ENCODE results near the gene ATG101. TPM values are rescaled to one million over a fixed set of nuclear protein-coding genes. Genes with fewer than 3 reads are reported as not detected.
A peak's percentile ranks its signal among the peaks of the same experiment; 100 is the strongest.

Gene ATG101
- total and polyA plus RNA-seq, 8 donors: 13.6 to 31.7 (median 19.9) TPM

GRCh38 chr12:52090291-52090690 lies 20.5 kb downstream of the ATG101 start:
- no peak overlapping the region for H3K4me3 ChIP-seq
- H3K27ac ChIP-seq: no peak overlapping the region
- intact Hi-C loops (cut with DNase I): no loop called here
- TF ChIP-seq CTCF (IDR thresholded peaks at IDR 0.05): no peak
- H3K9me3 ChIP-seq: no peaks in the 10 kb centered on the region
- H3K36me3 ChIP-seq: no peaks in the 10 kb centered on the region
- WGBS, 2 donors: 78 to 83% methylated on average over 10 of the region's 10 CpGs
- DNase-seq (no peak), FAIRE-seq (no peak), ATAC-seq (no peak)
- peaks cover 0 to 13% (median 4%) of the 10 kb centered on the region in 3 donors for H3K4me1 ChIP-seq
- no peaks in the 10 kb centered on the region for H3K27me3 ChIP-seq

- FAIRE-seq: no peak
- H3K9me3 ChIP-seq: no peaks in the 10 kb centered on the region
- H3K4me3 ChIP-seq: no peak overlapping the region
- DNase-seq: no peak
- TF ChIP-seq CTCF (IDR thresholded peaks at IDR 0.05): no peak
- no peak for ATAC-seq
- H3K36me3 ChIP-seq: no peaks in the 10 kb centered on the region
- intact Hi-C loops (cut with DNase I): no loop called here
- H3K27me3 ChIP-seq: no peaks in the 10 kb centered on the region
- H3K27ac ChIP-seq: no peak overlapping the region
- H3K4me1 ChIP-seq: peaks cover 0 to 13% (median 4%) of the 10 kb centered on the region in 3 donors
- WGBS, 2 donors: 28 to 30% methylated on average over 3 of the region's 3 CpGs
These were observed 21.3 kb downstream of the ATG101 start for GRCh38 chr12:52091061-52091460.

GRCh38 chr12:52091869-52092268 lies 22.1 kb downstream of the ATG101 start:
- H3K4me1 ChIP-seq: peaks cover 0 to 13% (median 4%) of the 10 kb centered on the region in 3 donors
- H3K27ac ChIP-seq: no peak overlapping the region
- intact Hi-C loops (cut with DNase I): no loop called here
- no peaks in the 10 kb centered on the region for H3K36me3 ChIP-seq
- no peak for ATAC-seq
- no peak overlapping the region for H3K4me3 ChIP-seq
- no peak for TF ChIP-seq CTCF (IDR thresholded peaks at IDR 0.05)
- H3K9me3 ChIP-seq: no peaks in the 10 kb centered on the region
- WGBS, 2 donors: 51 to 59% methylated on average over 8 of the region's 8 CpGs
- H3K27me3 ChIP-seq: no peaks in the 10 kb centered on the region
- DNase-seq: no peak
- no peak for FAIRE-seq

- peak; percentile 85 to 95 (median 92) for ATAC-seq
These were observed 23.6 kb downstream of the ATG101 start for GRCh38 chr12:52093346-52093745.

More at GRCh38 chr12:52093346-52093745, 23.6 kb downstream of the ATG101 start:
- H3K36me3 ChIP-seq: no peaks in the 10 kb centered on the region
- H3K9me3 ChIP-seq: no peaks in the 10 kb centered on the region
- DNase-seq (peak; percentile 46 to 75 (median 58)), FAIRE-seq (no peak)
- no peak for TF ChIP-seq CTCF (IDR thresholded peaks at IDR 0.05)
- intact Hi-C loops (cut with DNase I): no loop called here
- WGBS, 2 donors: 11 to 15% methylated on average over 7 of the region's 7 CpGs
- no peaks in the 10 kb centered on the region for H3K27me3 ChIP-seq
- peaks cover 0 to 13% (median 4%) of the 10 kb centered on the region in 3 donors for H3K4me1 ChIP-seq
- no peak overlapping the region for H3K4me3 ChIP-seq
- peak overlapping the region in 3 of 4 donors; percentile 23 to 65 (median 29) for H3K27ac ChIP-seq
